GM12874 (cell line): ENCODE results near the gene FAM107B.

ENCODE experiments used
- CTCF ChIP-seq: IDR thresholded peaks from 2 replicates; pipeline ENCODE4 v1.5.1; 2011; ENCODE audit warnings: low read depth, mild to moderate bottlenecking, control low read depth, low read length, moderate library complexity; ENCODE audit not compliant: insufficient read depth

Gene FAM107B

GRCh38 chr10:14774797-14775196, at the start of gene FAM107B:
FAM107B (minus strand) TSS chr10:14774897; CDS start chr10:14774663, 234 bp downstream.
- no peak for TF ChIP-seq CTCF

- no peak for TF ChIP-seq CTCF
These were observed 49.3 kb upstream of the FAM107B start for GRCh38 chr10:14823966-14824365.

- peak; percentile 57; the same call in 1 of the 2 replicates for TF ChIP-seq CTCF
These were observed 48.4 kb upstream of the FAM107B start for GRCh38 chr10:14822879-14823755.

- TF ChIP-seq CTCF = no peak
These were observed 47.1 kb upstream of the FAM107B start for GRCh38 chr10:14821635-14822375.

- TF ChIP-seq CTCF = no peak
These were observed 46.1 kb upstream of the FAM107B start for GRCh38 chr10:14820775-14821154.

GRCh38 chr10:14820010-14820774, 45.5 kb upstream of the FAM107B start:
- no peak for TF ChIP-seq CTCF

- TF ChIP-seq CTCF = no peak
These were observed 41.0 kb upstream of the FAM107B start for GRCh38 chr10:14815681-14816080.
